GM13976 (cell line): ENCODE measurements around the gene IGF1R.

Source experiments
- DNase-seq: peaks from one replicate; pipeline ENCODE4 v3.0.0; 2012; ENCODE audit warnings: low spot score
- in situ Hi-C: fragments of 300-500 bp; cut with MboI; formaldehyde crosslinking; loops from one replicate; pipeline ENCODE4 v1.12.0; 2022; ENCODE audit warnings: low sequenced_read_pairs, mixed read lengths, inconsistent platforms; ENCODE audit not compliant: unreplicated experiment
- TF ChIP-seq, protein P1 (sequence below): IDR thresholded peaks from 2 replicates; pipeline ENCODE4 v1.5.1; 2012; ENCODE audit warnings: borderline replicate concordance, mild to moderate bottlenecking; ENCODE audit not compliant: insufficient read depth; ENCODE audit errors: extremely low read depth, missing control alignments, control extremely low read depth

IGF1R gene

DNA sequence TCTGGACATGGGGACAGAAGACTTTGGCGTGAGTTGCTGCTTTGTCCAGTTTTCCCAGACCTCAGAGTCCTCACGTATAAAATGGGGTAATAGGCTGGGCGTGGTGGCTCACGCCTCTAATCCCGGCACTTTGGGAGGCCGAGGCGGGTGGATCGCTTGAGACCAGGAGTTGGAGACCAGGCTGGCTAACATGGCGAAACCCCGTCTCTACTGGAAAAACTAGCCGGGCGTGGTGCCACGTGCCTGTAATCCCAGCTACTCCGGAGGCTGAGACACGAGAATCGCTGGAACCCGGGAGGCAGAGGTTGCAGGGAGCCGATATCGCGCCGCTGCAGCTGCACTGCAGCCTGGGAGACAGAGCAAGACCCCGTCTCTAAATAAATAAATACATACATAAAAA, 22.7 kb upstream of the IGF1R start:
- in situ Hi-C loops = no loop called here
- TF ChIP-seq, protein P1, sequence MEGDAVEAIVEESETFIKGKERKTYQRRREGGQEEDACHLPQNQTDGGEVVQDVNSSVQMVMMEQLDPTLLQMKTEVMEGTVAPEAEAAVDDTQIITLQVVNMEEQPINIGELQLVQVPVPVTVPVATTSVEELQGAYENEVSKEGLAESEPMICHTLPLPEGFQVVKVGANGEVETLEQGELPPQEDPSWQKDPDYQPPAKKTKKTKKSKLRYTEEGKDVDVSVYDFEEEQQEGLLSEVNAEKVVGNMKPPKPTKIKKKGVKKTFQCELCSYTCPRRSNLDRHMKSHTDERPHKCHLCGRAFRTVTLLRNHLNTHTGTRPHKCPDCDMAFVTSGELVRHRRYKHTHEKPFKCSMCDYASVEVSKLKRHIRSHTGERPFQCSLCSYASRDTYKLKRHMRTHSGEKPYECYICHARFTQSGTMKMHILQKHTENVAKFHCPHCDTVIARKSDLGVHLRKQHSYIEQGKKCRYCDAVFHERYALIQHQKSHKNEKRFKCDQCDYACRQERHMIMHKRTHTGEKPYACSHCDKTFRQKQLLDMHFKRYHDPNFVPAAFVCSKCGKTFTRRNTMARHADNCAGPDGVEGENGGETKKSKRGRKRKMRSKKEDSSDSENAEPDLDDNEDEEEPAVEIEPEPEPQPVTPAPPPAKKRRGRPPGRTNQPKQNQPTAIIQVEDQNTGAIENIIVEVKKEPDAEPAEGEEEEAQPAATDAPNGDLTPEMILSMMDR = no peak
- DNase-seq = no peak

DNA sequence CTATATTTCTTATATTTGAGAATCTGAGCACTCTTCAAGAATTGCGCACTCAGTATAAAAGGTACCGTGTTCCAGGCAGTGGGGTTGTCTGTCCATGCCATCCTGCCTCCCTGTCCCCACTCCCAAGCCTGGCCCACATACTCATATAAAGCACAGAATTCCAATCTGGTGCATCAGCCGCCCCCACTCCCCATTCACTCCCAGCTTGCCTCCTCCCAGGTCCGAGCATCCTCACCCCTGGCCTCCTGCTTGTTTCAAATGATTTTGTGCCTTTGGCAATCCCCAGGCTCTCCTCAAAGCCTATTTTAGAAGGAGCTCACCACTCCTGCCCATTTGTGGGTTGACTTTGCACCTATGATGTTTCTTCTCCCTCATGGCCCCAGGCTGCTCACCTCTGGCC, 22.2 kb upstream of the IGF1R start:
- in situ Hi-C loops = no loop called here
- no peak for DNase-seq
- TF ChIP-seq, protein P1 = no peak

- in situ Hi-C loops = no loop called here
- no peak for DNase-seq
- TF ChIP-seq, protein P1 = no peak
Observed at GRCh38 chr15:98628216-98628615, 20.1 kb upstream of the IGF1R start.

DNA sequence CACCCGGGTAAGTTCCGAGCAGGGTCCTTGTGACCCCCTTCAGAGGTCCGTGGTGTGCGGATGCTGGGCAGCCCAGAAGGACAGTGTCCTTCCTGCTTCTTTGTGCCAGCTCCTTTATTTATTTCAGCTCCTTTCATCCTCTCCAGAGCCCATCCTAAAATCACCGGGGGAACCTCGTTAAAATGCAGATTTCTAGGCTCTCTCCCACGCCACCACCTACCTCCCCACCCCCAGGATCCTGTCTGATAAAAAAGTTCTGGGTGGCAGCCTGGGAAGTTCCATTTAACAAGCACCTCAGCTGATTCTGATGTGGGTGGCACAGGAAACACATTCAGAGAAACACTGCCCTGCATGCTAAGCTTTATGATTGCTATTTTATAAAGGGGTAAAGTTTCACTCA, 12.5 kb upstream of the IGF1R start:
- in situ Hi-C loops = no loop called here
- TF ChIP-seq, protein P1 = no peak
- no peak for DNase-seq

- in situ Hi-C loops = no loop called here
- DNase-seq = no peak
- TF ChIP-seq, protein P1 = no peak
Observed at GRCh38 chr15:98643115-98643514, 5.2 kb upstream of the IGF1R start.

- TF ChIP-seq, protein P1 = no peak
- in situ Hi-C loops = no loop called here
- DNase-seq = no peak
Observed at GRCh38 chr15:98646546-98647025, 1.8 kb upstream of the IGF1R start.

DNA sequence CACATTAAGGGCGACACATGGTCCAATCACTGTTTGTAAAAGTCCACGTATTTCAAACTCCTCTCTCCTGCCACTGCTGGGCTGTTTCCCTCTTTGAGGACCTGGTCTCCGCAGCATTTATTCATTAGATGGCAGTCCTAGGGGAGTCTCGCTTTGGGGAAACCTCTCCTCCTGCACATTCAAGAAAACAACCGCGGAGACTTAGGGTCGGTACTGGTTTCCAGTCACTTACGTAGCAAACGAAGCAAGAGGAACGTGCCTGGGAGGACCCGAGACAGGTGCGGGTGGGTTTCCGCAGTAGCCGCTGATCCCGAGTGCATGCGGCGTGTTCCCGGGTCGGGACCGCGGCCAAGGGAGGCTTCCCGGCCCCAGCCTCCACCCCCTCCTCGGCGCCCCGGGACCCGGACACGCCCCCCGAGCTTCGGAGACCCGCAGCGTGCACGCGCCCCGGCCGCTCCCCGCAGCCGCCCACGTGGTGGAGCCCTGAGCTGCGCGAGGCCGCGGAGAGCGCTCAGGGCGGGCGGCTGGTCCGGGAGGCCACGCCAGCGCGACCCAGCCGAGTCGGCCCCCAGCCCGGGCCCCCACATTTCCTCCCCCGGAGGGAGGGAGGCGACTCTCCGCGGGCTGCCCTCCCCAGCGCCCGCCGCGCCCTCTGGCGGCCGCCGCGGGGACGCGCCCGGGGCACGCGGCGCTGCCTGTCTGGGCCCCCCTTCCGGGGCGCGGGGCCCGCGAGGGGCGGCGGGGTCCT, 1.1 kb upstream of the IGF1R start:
- in situ Hi-C loops = no loop called here
- DNase-seq = peak; percentile 83
- TF ChIP-seq, protein P1 = peak; percentile 71
